Thyroid gland (tissue), 4 donors: ENCODE data around the gene TAB3.

Experiments used
- CTCF ChIP-seq, 6 experiments: fragments of 200-600 bp in 3 of 6; fragments of 450-650 bp in 3 of 6; sonication (generic) in 3 of 6; IDR thresholded peaks; one replicate each; pipeline ENCODE4 v1.5.1; 2016 to 2019; ENCODE audit warnings: antibody characterized with exemption in 6 of 6, mild to moderate bottlenecking in 2 of 6, inconsistent platforms in 1 of 6, moderate library complexity in 1 of 6
- POLR2A ChIP-seq, 2 donors: fragments of 450-650 bp; IDR thresholded peaks; one replicate each; pipeline ENCODE4 v1.6.1; 2017; ENCODE audit warnings: antibody characterized with exemption in 2 of 2, mild to moderate bottlenecking in 2 of 2, moderate library complexity in 1 of 2

- no peak for TF ChIP-seq POLR2A (IDR thresholded peaks at IDR 0.05)
- TF ChIP-seq CTCF (IDR thresholded peaks at IDR 0.05): no peak
These were observed 9.0 kb downstream of the TAB3 start for GRCh38 chrX:30880058-30880457.
